HEK293 (cell line): ENCODE data around the gene ZNF569.

Experiments
- BCL11A ChIP-seq: fragments of 450-650 bp; formaldehyde crosslinking; IDR thresholded peaks from 2 replicates; pipeline ENCODE4 v1.5.1; 2016; ENCODE audit warnings: low read depth, missing biosample characterization, missing genetic modification characterization
- BCL11B ChIP-seq: fragments of 450-650 bp; formaldehyde crosslinking; IDR thresholded peaks from 2 replicates; pipeline ENCODE4 v1.5.1; 2016; ENCODE audit warnings: low read depth, missing biosample characterization, missing genetic modification characterization
- BCL6B ChIP-seq: fragments of 450-650 bp; formaldehyde crosslinking; IDR thresholded peaks from 2 replicates; pipeline ENCODE4 v1.5.1; 2017; ENCODE audit warnings: missing biosample characterization, missing genetic modification characterization
- GFI1B ChIP-seq: fragments of 450-650 bp; formaldehyde crosslinking; IDR thresholded peaks from 2 replicates; pipeline ENCODE4 v1.5.1; 2016; ENCODE audit warnings: missing biosample characterization, missing genetic modification characterization
- GLI2 ChIP-seq: fragments of 450-650 bp; formaldehyde crosslinking; IDR thresholded peaks from 2 replicates; pipeline ENCODE4; 2017; ENCODE audit warnings: missing biosample characterization, missing genetic modification characterization, low read depth, borderline replicate concordance
- HOXD13 ChIP-seq: sonication (generic); formaldehyde crosslinking; IDR thresholded peaks from 2 replicates; pipeline ENCODE4 v1.8.0; 2022; ENCODE audit warnings: missing genetic modification reagents, borderline replicate concordance
- KLF17 ChIP-seq: fragments of 450-650 bp; formaldehyde crosslinking; IDR thresholded peaks from 2 replicates; pipeline ENCODE4 v1.5.1; 2016; ENCODE audit warnings: missing biosample characterization, missing genetic modification characterization
- MYNN ChIP-seq: fragments of 450-650 bp; formaldehyde crosslinking; IDR thresholded peaks from 2 replicates; pipeline ENCODE4 v1.5.1; 2016; ENCODE audit warnings: missing biosample characterization, missing genetic modification characterization, borderline replicate concordance
- PRDM1 ChIP-seq: fragments of 450-650 bp; formaldehyde crosslinking; IDR thresholded peaks from 2 replicates; pipeline ENCODE4; 2016; ENCODE audit warnings: missing biosample characterization, missing genetic modification characterization
- SCRT1 ChIP-seq: fragments of 450-650 bp; formaldehyde crosslinking; IDR thresholded peaks from 2 replicates; pipeline ENCODE4 v1.5.1; 2016; ENCODE audit warnings: missing biosample characterization, missing genetic modification characterization, borderline replicate concordance
- ZBTB20 ChIP-seq: fragments of 450-650 bp; formaldehyde crosslinking; IDR thresholded peaks from 2 replicates; pipeline ENCODE4 v1.5.1; 2016; ENCODE audit warnings: missing biosample characterization, missing genetic modification characterization
- ZNF18 ChIP-seq: fragments of 450-650 bp; formaldehyde crosslinking; IDR thresholded peaks from 2 replicates; pipeline ENCODE4 v1.5.1; 2016; ENCODE audit warnings: missing biosample characterization, missing genetic modification characterization
- ZNF202 ChIP-seq: fragments of 450-650 bp; formaldehyde crosslinking; IDR thresholded peaks from 2 replicates; pipeline ENCODE4 v1.5.1; 2016; ENCODE audit warnings: missing biosample characterization, missing genetic modification characterization, borderline replicate concordance
- ZNF223 ChIP-seq: fragments of 450-650 bp; formaldehyde crosslinking; IDR thresholded peaks from 2 replicates; pipeline ENCODE4 v1.5.1; 2016; ENCODE audit warnings: missing biosample characterization, missing genetic modification characterization
- ZNF24 ChIP-seq: fragments of 450-650 bp; formaldehyde crosslinking; IDR thresholded peaks from 2 replicates; pipeline ENCODE4 v1.5.1; 2016; ENCODE audit warnings: missing biosample characterization, missing genetic modification characterization
- ZNF394 ChIP-seq: fragments of 450-650 bp; formaldehyde crosslinking; IDR thresholded peaks from 2 replicates; pipeline ENCODE4 v1.5.1; 2016; ENCODE audit warnings: missing biosample characterization, missing genetic modification characterization, mild to moderate bottlenecking, moderate library complexity, borderline replicate concordance
- ZNF404 ChIP-seq: fragments of 450-650 bp; formaldehyde crosslinking; IDR thresholded peaks from 2 replicates; pipeline ENCODE4 v1.5.1; 2017; ENCODE audit warnings: missing biosample characterization, missing genetic modification characterization
- ZNF433 ChIP-seq: fragments of 450-650 bp; formaldehyde crosslinking; IDR thresholded peaks from 2 replicates; pipeline ENCODE4 v1.5.1; 2016; ENCODE audit warnings: missing biosample characterization, missing genetic modification characterization, low read depth
- ZNF555 ChIP-seq: fragments of 450-650 bp; formaldehyde crosslinking; conservative IDR thresholded peaks from 2 replicates; pipeline ENCODE4 v1.5.1; 2017; ENCODE audit warnings: missing biosample characterization, mild to moderate bottlenecking, missing genetic modification characterization, inconsistent platforms
- ZNF664 ChIP-seq: fragments of 450-650 bp; formaldehyde crosslinking; IDR thresholded peaks from 2 replicates; pipeline ENCODE4 v1.5.1; 2016; ENCODE audit warnings: missing biosample characterization, missing genetic modification characterization
- ZNF776 ChIP-seq: fragments of 450-650 bp; formaldehyde crosslinking; IDR thresholded peaks from 2 replicates; pipeline ENCODE4 v1.5.0; 2017; ENCODE audit warnings: missing biosample characterization, missing genetic modification characterization, borderline replicate concordance
- ZNF792 ChIP-seq: fragments of 450-650 bp; formaldehyde crosslinking; IDR thresholded peaks from 2 replicates; pipeline ENCODE4 v1.5.1; 2016; ENCODE audit warnings: missing biosample characterization, missing genetic modification characterization
- ZNF830 ChIP-seq: fragments of 450-650 bp; IDR thresholded peaks from 2 replicates; pipeline ENCODE4 v1.5.0; 2018; ENCODE audit warnings: missing biosample characterization, missing genetic modification characterization, low read depth, mild to moderate bottlenecking, moderate library complexity
- ZXDB ChIP-seq: fragments of 450-650 bp; formaldehyde crosslinking; IDR thresholded peaks from 2 replicates; pipeline ENCODE4 v1.5.1; 2016; ENCODE audit warnings: missing biosample characterization, missing genetic modification characterization
- TF ChIP-seq, protein P1 (sequence below): fragments of 450-650 bp; formaldehyde crosslinking; IDR thresholded peaks from 2 replicates; pipeline ENCODE4 v1.5.1; 2016; ENCODE audit warnings: missing biosample characterization, missing genetic modification characterization
- TF ChIP-seq, protein P2 (sequence below): fragments of 450-650 bp; formaldehyde crosslinking; IDR thresholded peaks from 2 replicates; pipeline ENCODE4 v1.5.1; 2016; ENCODE audit warnings: missing biosample characterization, missing genetic modification characterization
- TF ChIP-seq, protein P3 (sequence below): fragments of 450-650 bp; formaldehyde crosslinking; IDR thresholded peaks from 2 replicates; pipeline ENCODE4 v1.5.1; 2016; ENCODE audit warnings: missing biosample characterization, missing genetic modification characterization, low read depth
- TF ChIP-seq, protein P4 (sequence below): fragments of 450-650 bp; formaldehyde crosslinking; IDR thresholded peaks from 2 replicates; pipeline ENCODE4 v1.5.1; 2016; ENCODE audit warnings: missing biosample characterization, missing genetic modification characterization

The ZNF569 gene

DNA sequence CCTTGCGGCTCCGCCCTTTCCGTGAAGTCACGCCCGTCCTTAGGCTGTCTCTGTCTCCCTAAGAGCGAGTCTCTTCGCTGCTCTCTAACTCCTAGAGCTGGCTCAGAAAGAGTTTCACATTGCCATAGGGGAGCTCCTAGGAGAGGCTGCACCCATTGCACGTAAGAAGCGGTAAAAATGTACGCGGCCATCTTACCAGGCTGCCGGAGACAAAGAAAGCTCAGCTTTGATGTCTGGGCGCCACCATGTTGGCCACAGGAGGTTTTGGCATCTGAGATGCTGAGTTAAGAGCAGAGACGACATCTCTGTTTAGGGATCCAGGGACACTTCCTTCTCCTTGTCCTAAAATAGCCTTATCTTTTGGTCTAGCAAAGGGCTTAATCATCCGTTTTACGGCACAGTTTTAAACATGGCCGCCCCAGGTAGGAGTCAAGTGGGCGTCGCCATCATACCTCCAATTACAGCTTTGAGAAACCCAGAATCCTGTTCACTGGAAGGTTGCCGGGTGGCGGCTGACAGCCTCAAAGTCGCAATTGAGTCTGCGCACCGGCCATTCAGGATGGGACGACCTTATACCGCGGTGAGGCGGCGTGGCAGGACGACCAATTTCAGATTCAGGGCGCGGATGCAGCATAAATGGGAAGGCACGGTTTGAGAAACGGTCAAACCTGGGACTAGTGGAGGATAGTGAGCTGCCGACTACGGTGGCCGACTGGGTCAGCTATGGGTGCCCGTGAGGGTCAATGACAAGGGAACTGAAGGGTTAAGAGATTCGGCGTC, 39.3 kb upstream of the ZNF569 start, which contains the start of gene ZNF793 (continued):
- TF ChIP-seq, protein P1, sequence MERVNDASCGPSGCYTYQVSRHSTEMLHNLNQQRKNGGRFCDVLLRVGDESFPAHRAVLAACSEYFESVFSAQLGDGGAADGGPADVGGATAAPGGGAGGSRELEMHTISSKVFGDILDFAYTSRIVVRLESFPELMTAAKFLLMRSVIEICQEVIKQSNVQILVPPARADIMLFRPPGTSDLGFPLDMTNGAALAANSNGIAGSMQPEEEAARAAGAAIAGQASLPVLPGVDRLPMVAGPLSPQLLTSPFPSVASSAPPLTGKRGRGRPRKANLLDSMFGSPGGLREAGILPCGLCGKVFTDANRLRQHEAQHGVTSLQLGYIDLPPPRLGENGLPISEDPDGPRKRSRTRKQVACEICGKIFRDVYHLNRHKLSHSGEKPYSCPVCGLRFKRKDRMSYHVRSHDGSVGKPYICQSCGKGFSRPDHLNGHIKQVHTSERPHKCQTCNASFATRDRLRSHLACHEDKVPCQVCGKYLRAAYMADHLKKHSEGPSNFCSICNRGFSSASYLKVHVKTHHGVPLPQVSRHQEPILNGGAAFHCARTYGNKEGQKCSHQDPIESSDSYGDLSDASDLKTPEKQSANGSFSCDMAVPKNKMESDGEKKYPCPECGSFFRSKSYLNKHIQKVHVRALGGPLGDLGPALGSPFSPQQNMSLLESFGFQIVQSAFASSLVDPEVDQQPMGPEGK (tag by site-specific recombination): peak; percentile 68; the same call in 1 of the 2 replicates
- TF ChIP-seq BCL6B: no peak
- TF ChIP-seq ZNF202 (tag by site-specific recombination): no peak
- peak; percentile 75; the same call in 1 of the 2 replicates for TF ChIP-seq GFI1B
- peak; percentile 68; the same call in 1 of the 2 replicates for TF ChIP-seq ZNF664 (tag by site-specific recombination)
- no peak for TF ChIP-seq BCL11B
- no peak for TF ChIP-seq MYNN (tag by site-specific recombination)
- TF ChIP-seq ZNF394 (tag by site-specific recombination): peak; percentile 35; the same call in 1 of the 2 replicates
- peak; percentile 95 for TF ChIP-seq ZBTB20 (tag by site-specific recombination)
- TF ChIP-seq ZNF830 (tag by site-specific recombination): no peak
- TF ChIP-seq HOXD13 (CRISPR knock-in tag): no peak
- no peak for TF ChIP-seq ZNF433 (tag by site-specific recombination)
- peak; percentile 60; the same call in 1 of the 2 replicates for TF ChIP-seq ZNF18 (tag by site-specific recombination)
- peak; percentile 97 for TF ChIP-seq ZXDB (tag by site-specific recombination)
- no peak for TF ChIP-seq SCRT1
- no peak for TF ChIP-seq ZNF404 (tag by site-specific recombination)
- TF ChIP-seq ZNF776: no peak
- TF ChIP-seq, protein P2, sequence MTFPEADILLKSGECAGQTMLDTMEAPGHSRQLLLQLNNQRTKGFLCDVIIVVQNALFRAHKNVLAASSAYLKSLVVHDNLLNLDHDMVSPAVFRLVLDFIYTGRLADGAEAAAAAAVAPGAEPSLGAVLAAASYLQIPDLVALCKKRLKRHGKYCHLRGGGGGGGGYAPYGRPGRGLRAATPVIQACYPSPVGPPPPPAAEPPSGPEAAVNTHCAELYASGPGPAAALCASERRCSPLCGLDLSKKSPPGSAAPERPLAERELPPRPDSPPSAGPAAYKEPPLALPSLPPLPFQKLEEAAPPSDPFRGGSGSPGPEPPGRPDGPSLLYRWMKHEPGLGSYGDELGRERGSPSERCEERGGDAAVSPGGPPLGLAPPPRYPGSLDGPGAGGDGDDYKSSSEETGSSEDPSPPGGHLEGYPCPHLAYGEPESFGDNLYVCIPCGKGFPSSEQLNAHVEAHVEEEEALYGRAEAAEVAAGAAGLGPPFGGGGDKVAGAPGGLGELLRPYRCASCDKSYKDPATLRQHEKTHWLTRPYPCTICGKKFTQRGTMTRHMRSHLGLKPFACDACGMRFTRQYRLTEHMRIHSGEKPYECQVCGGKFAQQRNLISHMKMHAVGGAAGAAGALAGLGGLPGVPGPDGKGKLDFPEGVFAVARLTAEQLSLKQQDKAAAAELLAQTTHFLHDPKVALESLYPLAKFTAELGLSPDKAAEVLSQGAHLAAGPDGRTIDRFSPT: no peak
- no peak for TF ChIP-seq BCL11A (tag by site-specific recombination)
- TF ChIP-seq ZNF24 (tag by site-specific recombination): peak; percentile 92
- TF ChIP-seq, protein P3, sequence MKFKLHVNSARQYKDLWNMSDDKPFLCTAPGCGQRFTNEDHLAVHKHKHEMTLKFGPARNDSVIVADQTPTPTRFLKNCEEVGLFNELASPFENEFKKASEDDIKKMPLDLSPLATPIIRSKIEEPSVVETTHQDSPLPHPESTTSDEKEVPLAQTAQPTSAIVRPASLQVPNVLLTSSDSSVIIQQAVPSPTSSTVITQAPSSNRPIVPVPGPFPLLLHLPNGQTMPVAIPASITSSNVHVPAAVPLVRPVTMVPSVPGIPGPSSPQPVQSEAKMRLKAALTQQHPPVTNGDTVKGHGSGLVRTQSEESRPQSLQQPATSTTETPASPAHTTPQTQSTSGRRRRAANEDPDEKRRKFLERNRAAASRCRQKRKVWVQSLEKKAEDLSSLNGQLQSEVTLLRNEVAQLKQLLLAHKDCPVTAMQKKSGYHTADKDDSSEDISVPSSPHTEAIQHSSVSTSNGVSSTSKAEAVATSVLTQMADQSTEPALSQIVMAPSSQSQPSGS (tag by site-specific recombination): no peak
- TF ChIP-seq GLI2 (tag by site-specific recombination): no peak
- peak; percentile 92 for TF ChIP-seq ZNF792 (tag by site-specific recombination)
- TF ChIP-seq PRDM1 (tag by site-specific recombination): no peak
- TF ChIP-seq ZNF555 (tag by site-specific recombination): no peak
- TF ChIP-seq, protein P4, sequence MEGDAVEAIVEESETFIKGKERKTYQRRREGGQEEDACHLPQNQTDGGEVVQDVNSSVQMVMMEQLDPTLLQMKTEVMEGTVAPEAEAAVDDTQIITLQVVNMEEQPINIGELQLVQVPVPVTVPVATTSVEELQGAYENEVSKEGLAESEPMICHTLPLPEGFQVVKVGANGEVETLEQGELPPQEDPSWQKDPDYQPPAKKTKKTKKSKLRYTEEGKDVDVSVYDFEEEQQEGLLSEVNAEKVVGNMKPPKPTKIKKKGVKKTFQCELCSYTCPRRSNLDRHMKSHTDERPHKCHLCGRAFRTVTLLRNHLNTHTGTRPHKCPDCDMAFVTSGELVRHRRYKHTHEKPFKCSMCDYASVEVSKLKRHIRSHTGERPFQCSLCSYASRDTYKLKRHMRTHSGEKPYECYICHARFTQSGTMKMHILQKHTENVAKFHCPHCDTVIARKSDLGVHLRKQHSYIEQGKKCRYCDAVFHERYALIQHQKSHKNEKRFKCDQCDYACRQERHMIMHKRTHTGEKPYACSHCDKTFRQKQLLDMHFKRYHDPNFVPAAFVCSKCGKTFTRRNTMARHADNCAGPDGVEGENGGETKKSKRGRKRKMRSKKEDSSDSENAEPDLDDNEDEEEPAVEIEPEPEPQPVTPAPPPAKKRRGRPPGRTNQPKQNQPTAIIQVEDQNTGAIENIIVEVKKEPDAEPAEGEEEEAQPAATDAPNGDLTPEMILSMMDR (tag by site-specific recombination): peak; percentile 41; the same call in 1 of the 2 replicates
- peak; percentile 74 for TF ChIP-seq KLF17 (tag by site-specific recombination)
- no peak for TF ChIP-seq ZNF223 (tag by site-specific recombination)
